Left lung (tissue), 10 donors: ENCODE data around the gene ATRAID. TPM values are rescaled to one million over a fixed set of nuclear protein-coding genes. Genes with fewer than 3 reads are reported as not detected.
A peak's percentile ranks its signal among the peaks of the same experiment; 100 is the strongest.

Source experiments
- ATAC-seq: fragments of 200-7000 bp; cut with Tn5 transposase; one replicate; pipeline ENCODE4 v1.9.1; 2020; ENCODE audit warnings: moderate library complexity
- DNase-seq, 4 donors: peaks; one replicate each; pipeline ENCODE4 v3.0.0-alpha.2; 2013 to 2020
- H3K27ac ChIP-seq, 2 donors: fragments of 200-600 bp; sonication (generic) in 1 of 2; one replicate each; pipeline versions ENCODE4 v1.5.0 to v1.8.0; 2020 to 2021
- H3K27me3 ChIP-seq, 2 donors: fragments of 200-600 bp; sonication (generic) in 1 of 2; one replicate each; pipeline versions ENCODE4 v1.5.0 to v1.8.0; 2020 to 2021
- H3K36me3 ChIP-seq, 2 donors: fragments of 200-600 bp; sonication (generic) in 1 of 2; one replicate each; pipeline versions ENCODE4 v1.5.0 to v1.8.0; 2020 to 2021
- H3K4me1 ChIP-seq, 2 donors: fragments of 200-600 bp; one replicate each; pipeline ENCODE4 v1.8.0; 2021
- H3K4me3 ChIP-seq, 2 donors: fragments of 200-600 bp; sonication (generic) in 1 of 2; one replicate each; pipeline versions ENCODE4 v1.5.0 to v1.8.0; 2020 to 2021; ENCODE audit warnings: mild to moderate bottlenecking in 1 of 2
- H3K9me3 ChIP-seq, 2 donors: fragments of 200-600 bp; sonication (generic) in 1 of 2; one replicate each; pipeline versions ENCODE4 v1.5.0 to v1.8.0; 2020 to 2021
- intact Hi-C, 2 donors: fragments of 100-400 bp; cut with DNase I; formaldehyde crosslinking; loops; one replicate each; pipeline versions ENCODE4 v1.11.2 to v1.14.2; 2022
- polyA plus RNA-seq, 6 donors: library from polyadenylated mRNA; unstranded; fragments of 120-200 nt; gene quantifications; one replicate each; pipeline ENCODE4 v1.2.1, GENCODE V29; 2013; ENCODE audit not compliant: insufficient read length in 6 of 6
- total RNA-seq, 2 donors: library from RNA; stranded (reverse); fragmentation: NEBNext Ultra II Directional; extraction: Animal tissue kit (Norgen Biotek cat#: 25700); gene quantifications; one replicate each; pipeline ENCODE4 v1.2.1, GENCODE V29; 2021
- TF ChIP-seq, protein P1 (sequence below), 2 donors: fragments of 200-600 bp; sonication (generic) in 1 of 2; IDR thresholded peaks; one replicate each; pipeline versions ENCODE4 v1.5.0 to v1.8.0; 2021; ENCODE audit warnings: antibody characterized with exemption in 2 of 2
- donor health status: DM: no; HTN: yes; CAD: no.
- donor health status: DM: no; HTN: no; CAD: no.

Gene ATRAID
- total and polyA plus RNA-seq, 8 donors: 87.5 to 141 (median 129) TPM

DNA sequence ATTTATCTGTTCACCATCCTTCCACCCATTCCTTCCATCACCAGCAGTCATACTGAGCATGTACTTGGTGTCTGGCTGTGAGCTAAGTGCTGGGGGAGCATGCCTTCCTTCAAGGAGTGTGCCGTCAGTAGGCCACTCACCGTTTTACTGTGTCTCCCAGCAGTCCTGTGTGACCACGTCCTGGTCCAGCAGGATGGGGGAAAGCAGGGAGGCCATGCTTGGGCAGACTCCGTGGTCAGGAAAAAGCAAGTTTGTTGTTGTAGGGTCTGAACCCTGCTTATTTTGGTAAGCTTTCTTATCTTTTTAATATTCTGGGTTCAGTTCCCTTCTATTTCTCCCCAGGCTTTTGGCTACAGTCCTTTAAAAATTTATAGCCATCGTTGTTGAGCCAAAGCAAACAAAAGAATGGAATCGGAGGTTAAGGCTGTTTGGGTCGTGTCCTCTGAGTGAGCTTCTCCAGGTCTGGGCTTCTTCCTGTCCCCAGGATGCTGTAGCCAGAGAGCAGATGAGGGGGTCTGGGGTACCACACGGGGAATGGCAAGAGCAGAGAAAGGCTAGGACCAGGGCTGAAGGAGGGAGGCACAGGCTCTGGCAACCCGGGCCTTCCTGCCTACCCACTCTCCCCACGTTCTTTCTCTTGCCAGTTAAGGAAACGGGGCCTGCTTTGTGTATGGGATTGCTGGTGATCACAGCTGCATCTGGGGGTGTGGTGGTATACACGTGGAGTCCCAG is 37.5 kb downstream of the ATRAID start:
- TF ChIP-seq, protein P1, sequence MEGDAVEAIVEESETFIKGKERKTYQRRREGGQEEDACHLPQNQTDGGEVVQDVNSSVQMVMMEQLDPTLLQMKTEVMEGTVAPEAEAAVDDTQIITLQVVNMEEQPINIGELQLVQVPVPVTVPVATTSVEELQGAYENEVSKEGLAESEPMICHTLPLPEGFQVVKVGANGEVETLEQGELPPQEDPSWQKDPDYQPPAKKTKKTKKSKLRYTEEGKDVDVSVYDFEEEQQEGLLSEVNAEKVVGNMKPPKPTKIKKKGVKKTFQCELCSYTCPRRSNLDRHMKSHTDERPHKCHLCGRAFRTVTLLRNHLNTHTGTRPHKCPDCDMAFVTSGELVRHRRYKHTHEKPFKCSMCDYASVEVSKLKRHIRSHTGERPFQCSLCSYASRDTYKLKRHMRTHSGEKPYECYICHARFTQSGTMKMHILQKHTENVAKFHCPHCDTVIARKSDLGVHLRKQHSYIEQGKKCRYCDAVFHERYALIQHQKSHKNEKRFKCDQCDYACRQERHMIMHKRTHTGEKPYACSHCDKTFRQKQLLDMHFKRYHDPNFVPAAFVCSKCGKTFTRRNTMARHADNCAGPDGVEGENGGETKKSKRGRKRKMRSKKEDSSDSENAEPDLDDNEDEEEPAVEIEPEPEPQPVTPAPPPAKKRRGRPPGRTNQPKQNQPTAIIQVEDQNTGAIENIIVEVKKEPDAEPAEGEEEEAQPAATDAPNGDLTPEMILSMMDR (IDR thresholded peaks at IDR 0.05): no peak
- Histone ChIP-seq H3K27ac (no peak overlapping the region), H3K36me3 (peaks cover 0 to 5% of the 10 kb centered on the region in 2 donors), H3K27me3 (peaks cover 0 to 51% of the 10 kb centered on the region in 2 donors), H3K9me3 (no peaks in the 10 kb centered on the region), H3K4me1 (peaks cover 0 to 6% of the 10 kb centered on the region in 2 donors), H3K4me3 (no peak overlapping the region)
- intact Hi-C loops: no loop called here
- no peak for ATAC-seq
- no peak for DNase-seq

DNA sequence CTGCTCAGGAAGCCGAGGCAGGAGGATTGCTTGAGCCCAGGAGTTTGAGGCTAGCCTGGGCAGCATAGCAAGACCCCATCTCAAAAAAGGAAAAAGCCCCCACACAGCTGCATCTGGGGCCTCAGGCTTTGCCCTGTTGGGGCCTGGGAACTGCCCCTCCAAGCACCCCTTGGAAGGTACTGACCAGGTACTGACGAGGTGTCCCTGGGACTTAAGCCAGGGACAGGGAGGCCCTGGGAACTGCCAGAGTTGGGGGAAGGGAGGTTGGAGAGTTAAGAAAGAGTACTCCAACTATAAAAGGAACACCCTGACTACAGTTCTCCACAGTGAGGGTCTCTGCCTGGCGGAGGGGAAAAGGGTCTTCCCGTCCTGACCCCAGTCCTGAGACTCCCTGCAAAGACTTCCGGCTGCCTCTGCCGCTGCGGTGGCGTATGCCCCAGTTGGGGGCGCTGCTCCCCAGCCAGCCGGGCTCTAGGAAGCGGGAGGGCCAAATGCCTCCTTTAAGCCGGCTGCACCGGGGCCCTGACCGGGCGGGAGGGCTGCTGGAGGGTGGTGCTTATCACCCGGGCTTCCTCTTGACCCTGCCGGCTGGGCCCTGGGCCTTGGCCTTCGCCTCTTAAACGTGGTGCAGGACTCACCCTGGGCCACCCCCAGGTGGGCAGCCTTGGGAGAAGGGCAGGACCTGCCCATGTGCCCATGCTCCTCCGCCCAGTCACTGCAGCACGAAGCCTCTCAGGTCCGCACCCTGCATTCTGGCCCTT is 38.2 kb downstream of the ATRAID start:
- no peaks in the 10 kb centered on the region for H3K9me3 ChIP-seq
- H3K27ac ChIP-seq: no peak overlapping the region
- peaks cover 0 to 6% of the 10 kb centered on the region in 2 donors for H3K4me1 ChIP-seq
- DNase-seq (peak in 2 of 4 donors; percentile 39 to 86), ATAC-seq (peak; percentile 97)
- peaks cover 0 to 56% of the 10 kb centered on the region in 2 donors for H3K27me3 ChIP-seq
- TF ChIP-seq, protein P1 (IDR thresholded peaks at IDR 0.05): peak; percentile 46 to 50
- intact Hi-C loops: no loop called here
- H3K36me3 ChIP-seq: no peaks in the 10 kb centered on the region
- H3K4me3 ChIP-seq: no peak overlapping the region

DNA sequence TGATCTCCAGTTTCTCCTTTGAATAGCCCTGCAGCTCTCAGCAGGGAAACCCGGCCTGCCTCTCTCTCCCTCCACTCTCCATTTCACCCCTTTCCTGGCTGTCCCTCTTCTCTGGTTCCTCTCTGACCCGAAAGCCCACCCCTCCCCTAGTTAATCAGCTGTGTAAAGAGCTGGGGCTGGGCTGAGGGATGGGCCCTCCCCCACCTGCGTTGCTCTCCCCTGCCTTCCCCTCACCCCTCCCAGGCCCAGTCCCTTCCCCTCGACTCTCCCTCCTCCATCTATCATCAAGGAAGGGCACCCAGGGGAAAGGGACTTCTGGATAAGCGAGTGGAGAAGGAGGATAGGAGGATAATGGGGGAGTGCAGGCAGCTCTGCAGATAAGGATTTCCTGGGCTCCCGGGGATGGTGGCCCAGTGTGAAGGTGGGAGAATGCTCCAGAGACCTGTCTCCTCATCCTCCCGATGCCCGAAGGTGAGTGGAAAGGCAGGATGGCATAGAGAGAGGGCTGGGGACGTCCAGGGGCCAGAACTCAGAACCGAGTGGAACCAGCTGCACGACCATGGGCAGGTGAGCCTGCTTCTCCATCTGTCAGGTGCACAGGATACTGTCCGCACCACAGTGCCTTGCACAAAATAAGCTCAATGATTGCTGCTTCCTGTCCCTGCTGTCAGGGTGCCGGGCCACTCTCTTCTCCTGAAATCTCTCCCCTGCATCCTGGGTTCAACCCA is 39.0 kb downstream of the ATRAID start:
- H3K36me3 ChIP-seq: no peaks in the 10 kb centered on the region
- TF ChIP-seq, protein P1 (IDR thresholded peaks at IDR 0.05): no peak
- no peak for DNase-seq
- H3K27ac ChIP-seq: no peak overlapping the region
- ATAC-seq: no peak
- no peaks in the 10 kb centered on the region for H3K9me3 ChIP-seq
- intact Hi-C loops: no loop called here
- peaks cover 0 to 60% of the 10 kb centered on the region in 2 donors for H3K27me3 ChIP-seq
- peaks cover 0 to 6% of the 10 kb centered on the region in 2 donors for H3K4me1 ChIP-seq
- no peak overlapping the region for H3K4me3 ChIP-seq

DNA sequence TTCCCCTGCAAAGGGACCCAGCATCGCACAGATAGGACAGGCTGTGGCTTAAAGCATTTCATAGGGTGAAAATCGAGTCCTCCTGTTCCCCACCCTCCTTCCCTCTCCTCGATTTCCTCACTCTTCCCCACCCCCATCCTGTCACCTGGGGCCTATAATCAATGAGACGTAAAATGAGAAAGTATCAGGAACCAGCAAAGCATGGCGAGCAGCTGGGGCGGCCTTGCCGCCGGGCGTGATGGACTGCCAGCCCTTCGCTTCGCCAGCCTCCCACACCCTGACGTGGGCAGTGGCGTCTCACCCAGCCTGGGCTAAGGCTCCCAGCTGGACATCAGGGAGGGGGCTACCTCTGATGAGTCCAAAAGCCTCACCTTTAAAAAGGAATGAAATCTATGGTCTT is 39.9 kb downstream of the ATRAID start:
- intact Hi-C loops: no loop called here
- TF ChIP-seq, protein P1 (IDR thresholded peaks at IDR 0.05): no peak
- peaks cover 0 to 69% of the 10 kb centered on the region in 2 donors for H3K27me3 ChIP-seq
- ATAC-seq (no peak), DNase-seq (no peak)
- no peak overlapping the region for H3K27ac ChIP-seq
- H3K4me1 ChIP-seq: peaks cover 0 to 6% of the 10 kb centered on the region in 2 donors
- no peaks in the 10 kb centered on the region for H3K9me3 ChIP-seq
- no peak overlapping the region for H3K4me3 ChIP-seq
- no peaks in the 10 kb centered on the region for H3K36me3 ChIP-seq
